IPS DF 4.7 (cell line): Measurements from ENCODE around the gene PCSK5.

Experiments used
- DNase-seq: peaks from one replicate; pipeline ENCODE4 v3.0.0-alpha.2; 2013; ENCODE audit warnings: low spot score; ENCODE audit errors: extremely low read depth

The PCSK5 gene

GRCh38 chr9:76378367-76379073, 488.0 kb downstream of the PCSK5 start:
- DNase-seq: no peak

GRCh38 chr9:76379494-76379893, 489.0 kb downstream of the PCSK5 start:
- DNase-seq: no peak

GRCh38 chr9:76390656-76391055, 500.2 kb downstream of the PCSK5 start:
- no peak for DNase-seq

GRCh38 chr9:76394195-76394959, 503.9 kb downstream of the PCSK5 start, which contains the start of gene RFK:
Gene RFK (minus strand): TSS chr9:76394426. CDS start chr9:76394171, 255 bp downstream.
- DNase-seq: peak; percentile 46

- DNase-seq: no peak
These were observed 504.4 kb downstream of the PCSK5 start for GRCh38 chr9:76394960-76395252.

- no peak for DNase-seq
These were observed 504.9 kb downstream of the PCSK5 start for GRCh38 chr9:76395381-76395780.

GRCh38 chr9:76396144-76396543, 505.7 kb downstream of the PCSK5 start:
- DNase-seq: no peak

GRCh38 chr9:76396597-76396996, 506.1 kb downstream of the PCSK5 start:
- no peak for DNase-seq

GRCh38 chr9:76399856-76400255, 509.4 kb downstream of the PCSK5 start:
- no peak for DNase-seq

GRCh38 chr9:76400534-76401096, 510.1 kb downstream of the PCSK5 start:
- no peak for DNase-seq

- DNase-seq: no peak
These were observed 510.7 kb downstream of the PCSK5 start for GRCh38 chr9:76401176-76401575.

GRCh38 chr9:76401580-76402354, 511.3 kb downstream of the PCSK5 start:
- DNase-seq: no peak

GRCh38 chr9:76403352-76403751, 512.9 kb downstream of the PCSK5 start:
- no peak for DNase-seq

GRCh38 chr9:76404401-76404800, 513.9 kb downstream of the PCSK5 start:
- DNase-seq: no peak

GRCh38 chr9:76405340-76405739, 514.9 kb downstream of the PCSK5 start:
- no peak for DNase-seq

- DNase-seq: no peak
These were observed 515.4 kb downstream of the PCSK5 start for GRCh38 chr9:76405868-76406267.
